DND-41 (cell line): ENCODE measurements around the gene ANKRD13B.

Source experiments
- ATAC-seq: fragments of 200-7000 bp; cut with Tn5 transposase; 3 replicates; pipeline ENCODE4 v1.9.1; 2021; ENCODE audit warnings: low read depth; ENCODE audit not compliant: insufficient read depth
- DNase-seq: peaks from one replicate; pipeline ENCODE4 v3.0.0-alpha.2; 2020
- H2AFZ ChIP-seq: 2 replicates; pipeline ENCODE4 v1.6.0; 2012; ENCODE audit warnings: low read depth, low read length
- H3K27ac ChIP-seq: 2 replicates; pipeline ENCODE4 v1.5.1; 2012; ENCODE audit warnings: low read length, inconsistent platforms
- H3K27me3 ChIP-seq: fragments of 200-600 bp; sonication (generic); 2 replicates; pipeline ENCODE4 v1.6.0; 2012; ENCODE audit warnings: low read length, mild to moderate bottlenecking, inconsistent platforms; ENCODE audit not compliant: insufficient read depth, poor library complexity
- H3K36me3 ChIP-seq: 2 replicates; pipeline ENCODE4 v1.5.1; 2012; ENCODE audit warnings: low read length, inconsistent platforms; ENCODE audit not compliant: insufficient read depth
- H3K4me1 ChIP-seq: 2 replicates; pipeline ENCODE4 v1.5.1; 2012; ENCODE audit warnings: mild to moderate bottlenecking, low read length; ENCODE audit not compliant: insufficient read depth
- H3K4me2 ChIP-seq: 2 replicates; pipeline ENCODE4 v1.6.0; 2012; ENCODE audit warnings: mild to moderate bottlenecking, moderate library complexity, low read length, inconsistent platforms; ENCODE audit not compliant: insufficient read depth
- H3K4me3 ChIP-seq, 2 experiments: fragments of 200-600 bp in 1 of 2; shearing (Covaris generic) in 1 of 2; 2 replicates each; pipeline ENCODE4 v1.5.1; 2012 to 2016; ENCODE audit warnings: inconsistent platforms in 2 of 2, low read length in 2 of 2, mild to moderate bottlenecking in 2 of 2, low read depth in 1 of 2, moderate library complexity in 1 of 2
- H3K79me2 ChIP-seq: 2 replicates; pipeline ENCODE4 v1.6.0; 2012; ENCODE audit warnings: low read length, inconsistent platforms; ENCODE audit not compliant: insufficient read depth
- H3K9ac ChIP-seq: 2 replicates; pipeline ENCODE4 v1.6.0; 2012; ENCODE audit warnings: low read depth, mild to moderate bottlenecking, inconsistent platforms, low read length, moderate library complexity
- H3K9me3 ChIP-seq: 2 replicates; pipeline ENCODE4 v1.5.1; 2012; ENCODE audit warnings: low read length, moderate library complexity, mild to moderate bottlenecking, inconsistent platforms; ENCODE audit not compliant: insufficient read depth, severe bottlenecking
- H4K20me1 ChIP-seq: 2 replicates; pipeline ENCODE4 v1.6.0; 2012; ENCODE audit warnings: low read length; ENCODE audit not compliant: insufficient read depth
- CTCF ChIP-seq: IDR thresholded peaks from 2 replicates; pipeline ENCODE4 v1.5.1; 2012; ENCODE audit warnings: borderline replicate concordance, low read length, moderate library complexity, mild to moderate bottlenecking; ENCODE audit not compliant: poor library complexity, severe bottlenecking; ENCODE audit errors: extremely low read depth
- EZH2 ChIP-seq: IDR thresholded peaks from 3 replicates; pipeline ENCODE4 v1.6.1; 2012; ENCODE audit warnings: borderline replicate concordance, low read depth, mild to moderate bottlenecking, moderate library complexity, low read length, inconsistent platforms; ENCODE audit not compliant: severe bottlenecking

ANKRD13B gene

GRCh38 chr17:29612404-29613280 is 19.7 kb downstream of the ANKRD13B start:
- Histone ChIP-seq H3K9me3 (no peaks in the 10 kb centered on the region), H3K27me3 (peaks cover 12% of the 10 kb centered on the region), H4K20me1 (peaks cover 28% of the 10 kb centered on the region), H3K36me3 (peaks cover 10% of the 10 kb centered on the region), H3K4me2 (no peak overlapping the region), H3K9ac (no peak overlapping the region), H3K4me1 (peaks cover 25% of the 10 kb centered on the region), H3K79me2 (no peaks in the 10 kb centered on the region), H3K4me3 (no peak overlapping the region), H3K27ac (no peak overlapping the region), H2AFZ (no peak overlapping the region)
- DNase-seq, result no peak
- ATAC-seq, result no peak
- no peak for TF ChIP-seq EZH2
- no peak for TF ChIP-seq CTCF

- no peaks in the 10 kb centered on the region for H3K9me3 ChIP-seq
- no peak for ATAC-seq
- H2AFZ ChIP-seq, result no peak overlapping the region
- no peak overlapping the region for H3K27ac ChIP-seq
- TF ChIP-seq CTCF, result peak; percentile 3
- no peak for TF ChIP-seq EZH2
- H3K9ac ChIP-seq, result no peak overlapping the region
- H3K79me2 ChIP-seq, result no peaks in the 10 kb centered on the region
- DNase-seq, result no peak
- H3K4me3 ChIP-seq, result no peak overlapping the region
- peaks cover 12% of the 10 kb centered on the region for H3K27me3 ChIP-seq
- H3K36me3 ChIP-seq, result peaks cover 10% of the 10 kb centered on the region
- H3K4me2 ChIP-seq, result no peak overlapping the region
- peaks cover 33% of the 10 kb centered on the region for H3K4me1 ChIP-seq
- peaks cover 24% of the 10 kb centered on the region for H4K20me1 ChIP-seq
Observed at GRCh38 chr17:29613352-29613837, 20.5 kb downstream of the ANKRD13B start.

- no peaks in the 10 kb centered on the region for H3K79me2 ChIP-seq
- no peak overlapping the region for H3K4me3 ChIP-seq
- H3K27me3 ChIP-seq, result peaks cover 12% of the 10 kb centered on the region
- ATAC-seq (no peak), DNase-seq (no peak)
- TF ChIP-seq CTCF (no peak), EZH2 (no peak)
- H3K27ac ChIP-seq, result no peak overlapping the region
- no peak overlapping the region for H3K9ac ChIP-seq
- H2AFZ ChIP-seq, result no peak overlapping the region
- H3K36me3 ChIP-seq, result peaks cover 10% of the 10 kb centered on the region
- peaks cover 21% of the 10 kb centered on the region for H4K20me1 ChIP-seq
- no peaks in the 10 kb centered on the region for H3K9me3 ChIP-seq
- H3K4me2 ChIP-seq, result no peak overlapping the region
- peaks cover 34% of the 10 kb centered on the region for H3K4me1 ChIP-seq
Observed at GRCh38 chr17:29613856-29614255, 20.9 kb downstream of the ANKRD13B start.
